Stimulated activated naive CD8-positive, alpha-beta T cell treated with anti-CD3 and anti-CD28 coated beads, Interleukin-15, Interleukin-2, amounts not matched to agents 100 ng/mL and 50 ng/mL, for 24 hours (primary cell): ENCODE data around the gene RNPEP.

Source experiments
- H3K27ac Mint-ChIP-seq: one replicate; pipeline ENCODE4 v1.8.0; 2021; ENCODE audit warnings: mild to moderate bottlenecking, mixed read lengths
- H3K27me3 Mint-ChIP-seq: one replicate; pipeline ENCODE4 v1.8.0; 2021; ENCODE audit warnings: mixed read lengths
- H3K36me3 Mint-ChIP-seq: one replicate; pipeline ENCODE4 v1.8.0; 2021; ENCODE audit warnings: low read depth, mixed read lengths
- H3K4me1 Mint-ChIP-seq: one replicate; pipeline ENCODE4 v1.8.0; 2021; ENCODE audit warnings: low read depth, mixed read lengths
- H3K4me3 Mint-ChIP-seq: one replicate; pipeline ENCODE4 v1.8.0; 2021; ENCODE audit warnings: mild to moderate bottlenecking, mixed read lengths
- H3K9me3 Mint-ChIP-seq: one replicate; pipeline ENCODE4 v1.8.0; 2021; ENCODE audit warnings: mixed read lengths

The RNPEP gene

DNA sequence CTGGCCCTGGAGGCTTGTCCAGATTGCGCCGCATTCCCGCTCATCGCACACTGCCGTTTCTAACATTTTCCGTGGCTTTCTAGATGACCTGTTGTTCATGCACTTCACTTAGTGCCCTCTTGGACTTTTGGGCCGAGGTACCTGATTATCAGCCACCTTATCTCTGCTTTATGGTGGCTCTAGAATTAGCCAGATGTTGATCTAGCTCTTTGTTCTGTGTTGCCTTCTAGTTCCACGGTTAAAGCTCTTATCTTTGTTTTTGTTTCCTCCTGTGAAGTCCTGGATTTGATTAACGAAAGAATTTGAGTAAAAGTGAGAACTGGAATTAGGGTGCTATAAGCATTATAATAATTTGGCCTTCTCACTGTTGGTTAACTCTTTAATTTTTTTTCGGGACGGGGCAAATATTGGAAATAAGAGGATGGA, 945 bp downstream of the RNPEP start:
- H3K27me3 Mint-ChIP-seq = no peaks in the 10 kb centered on the region
- peaks cover 21% of the 10 kb centered on the region for H3K4me1 Mint-ChIP-seq
- H3K4me3 Mint-ChIP-seq = peak overlapping the region; percentile 95
- H3K36me3 Mint-ChIP-seq = no peaks in the 10 kb centered on the region
- H3K9me3 Mint-ChIP-seq = no peaks in the 10 kb centered on the region
- H3K27ac Mint-ChIP-seq = peak overlapping the region; percentile 88

DNA sequence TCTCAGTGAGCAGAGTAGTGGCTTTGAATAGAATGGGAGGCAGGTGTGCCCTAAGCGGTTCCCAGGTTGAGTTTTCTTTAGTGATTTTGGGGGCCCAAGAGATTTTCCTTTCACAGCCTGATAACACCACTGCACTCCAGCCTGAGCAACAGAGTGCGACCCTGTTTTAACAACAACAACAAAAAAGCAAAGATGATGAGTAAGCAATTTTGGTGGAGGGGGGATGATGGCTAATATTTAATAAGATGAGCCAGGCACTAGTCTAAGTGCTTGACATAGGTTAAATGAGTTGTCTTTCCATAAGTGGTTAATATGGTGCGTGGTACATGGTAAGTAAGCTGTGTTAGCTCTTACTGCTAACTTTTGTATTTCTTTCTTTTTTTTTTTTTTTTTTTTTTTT, 2.0 kb downstream of the RNPEP start:
- Mint-ChIP-seq H3K27me3 (no peaks in the 10 kb centered on the region), H3K4me3 (peak overlapping the region; percentile 8), H3K36me3 (no peaks in the 10 kb centered on the region), H3K4me1 (peaks cover 21% of the 10 kb centered on the region), H3K27ac (no peak overlapping the region), H3K9me3 (no peaks in the 10 kb centered on the region)

DNA sequence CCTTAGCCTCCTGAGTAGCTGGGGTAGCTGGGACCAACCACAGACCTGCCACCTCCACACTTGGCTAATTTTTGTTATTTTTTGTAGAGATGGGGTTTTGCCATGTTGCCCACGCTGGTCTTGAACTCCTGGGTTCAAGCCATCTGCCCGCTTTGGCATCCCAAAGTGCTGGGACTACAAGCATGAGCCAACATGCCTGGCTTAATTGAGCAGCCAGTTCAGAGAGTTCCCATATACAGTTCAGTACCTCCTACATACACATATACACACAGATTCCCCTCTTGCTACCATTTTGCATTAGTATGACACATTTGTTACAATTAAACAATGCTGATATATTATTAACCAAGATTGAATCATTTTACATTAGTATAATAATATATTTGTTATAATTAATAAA, 2.9 kb downstream of the RNPEP start:
- H3K36me3 Mint-ChIP-seq = peaks cover 5% of the 10 kb centered on the region
- H3K4me3 Mint-ChIP-seq = no peak overlapping the region
- no peaks in the 10 kb centered on the region for H3K9me3 Mint-ChIP-seq
- H3K4me1 Mint-ChIP-seq = peaks cover 21% of the 10 kb centered on the region
- H3K27me3 Mint-ChIP-seq = no peaks in the 10 kb centered on the region
- H3K27ac Mint-ChIP-seq = no peak overlapping the region

DNA sequence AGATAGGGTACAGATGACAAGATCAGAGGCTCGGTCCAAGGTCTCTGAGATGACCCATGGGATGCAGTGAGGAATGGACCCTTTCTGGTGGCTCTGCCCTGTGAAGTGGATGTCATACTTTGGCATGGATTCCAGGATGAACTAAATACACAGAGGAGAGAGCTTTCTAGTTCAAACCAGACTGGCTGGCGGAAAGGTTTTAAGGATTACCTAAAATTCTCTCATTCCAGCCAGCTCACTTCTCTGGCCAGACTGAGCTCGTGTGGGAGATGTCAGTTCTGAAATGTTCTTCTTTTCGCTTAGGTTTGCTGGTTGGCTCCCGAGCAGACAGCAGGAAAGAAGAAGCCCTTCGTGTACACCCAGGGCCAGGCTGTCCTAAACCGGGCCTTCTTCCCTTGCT, 6.2 kb downstream of the RNPEP start:
- Mint-ChIP-seq H3K27ac (no peak overlapping the region), H3K36me3 (peaks cover 26% of the 10 kb centered on the region), H3K27me3 (no peaks in the 10 kb centered on the region), H3K4me1 (peaks cover 8% of the 10 kb centered on the region), H3K9me3 (no peaks in the 10 kb centered on the region), H3K4me3 (no peak overlapping the region)

DNA sequence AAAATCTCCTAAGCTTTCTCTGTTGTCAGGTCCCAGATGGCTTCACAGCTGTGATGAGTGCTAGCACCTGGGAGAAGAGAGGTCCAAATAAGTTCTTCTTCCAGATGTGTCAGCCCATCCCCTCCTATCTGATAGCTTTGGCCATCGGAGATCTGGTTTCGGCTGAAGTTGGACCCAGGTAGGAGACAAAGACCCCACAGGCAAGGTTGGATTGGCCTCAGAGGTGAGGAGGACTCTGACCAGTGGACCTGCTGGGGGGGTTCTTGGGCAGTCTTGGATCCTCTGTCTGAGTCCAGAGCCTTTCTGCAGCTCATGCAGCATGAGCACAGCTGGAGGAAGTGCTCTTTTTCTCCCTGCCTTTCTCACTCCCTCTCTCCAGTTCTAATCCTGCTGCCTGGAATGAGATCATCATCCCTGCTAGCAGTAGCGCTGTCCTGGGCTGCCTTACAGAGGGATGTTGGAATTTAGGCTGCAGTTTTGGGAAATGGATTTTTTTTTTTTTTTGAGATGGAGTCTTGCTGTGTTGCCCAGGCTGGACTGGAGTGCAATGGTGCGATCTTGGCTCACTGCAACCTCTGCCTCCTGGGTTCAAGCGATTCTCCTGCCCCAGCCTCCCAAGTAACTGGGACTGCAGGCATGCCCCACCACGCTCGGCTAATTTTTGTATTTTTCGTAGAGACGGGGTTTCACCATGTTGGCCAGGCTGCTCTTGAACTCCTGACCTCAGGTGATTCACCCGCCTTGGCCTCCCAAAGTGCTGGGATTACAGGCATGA, 7.1 kb downstream of the RNPEP start:
- Mint-ChIP-seq H3K27ac (no peak overlapping the region), H3K27me3 (no peaks in the 10 kb centered on the region), H3K4me1 (no peaks in the 10 kb centered on the region), H3K9me3 (no peaks in the 10 kb centered on the region), H3K4me3 (no peak overlapping the region), H3K36me3 (peaks cover 35% of the 10 kb centered on the region)

DNA sequence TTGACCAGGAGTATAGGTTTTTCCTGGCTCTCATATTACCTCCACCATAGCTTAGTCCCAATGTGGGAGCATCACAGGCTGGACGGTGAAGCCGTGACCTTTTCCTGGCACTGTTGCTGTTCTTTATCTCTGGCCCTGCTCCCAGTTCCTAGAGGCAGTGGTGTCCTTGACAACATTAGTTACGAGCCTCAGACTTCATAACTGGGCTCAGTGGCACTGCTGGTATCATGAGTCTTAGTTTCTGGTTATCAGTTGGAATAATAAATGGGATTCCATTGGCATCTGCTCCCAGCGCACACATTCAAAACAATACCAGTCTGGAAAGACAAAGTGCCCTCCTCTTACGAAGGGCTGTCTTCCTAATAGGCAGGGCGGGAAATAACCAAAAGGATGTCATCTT, 8.0 kb downstream of the RNPEP start:
- H3K4me1 Mint-ChIP-seq = no peaks in the 10 kb centered on the region
- no peaks in the 10 kb centered on the region for H3K9me3 Mint-ChIP-seq
- H3K27me3 Mint-ChIP-seq = no peaks in the 10 kb centered on the region
- peaks cover 35% of the 10 kb centered on the region for H3K36me3 Mint-ChIP-seq
- H3K4me3 Mint-ChIP-seq = no peak overlapping the region
- no peak overlapping the region for H3K27ac Mint-ChIP-seq

DNA sequence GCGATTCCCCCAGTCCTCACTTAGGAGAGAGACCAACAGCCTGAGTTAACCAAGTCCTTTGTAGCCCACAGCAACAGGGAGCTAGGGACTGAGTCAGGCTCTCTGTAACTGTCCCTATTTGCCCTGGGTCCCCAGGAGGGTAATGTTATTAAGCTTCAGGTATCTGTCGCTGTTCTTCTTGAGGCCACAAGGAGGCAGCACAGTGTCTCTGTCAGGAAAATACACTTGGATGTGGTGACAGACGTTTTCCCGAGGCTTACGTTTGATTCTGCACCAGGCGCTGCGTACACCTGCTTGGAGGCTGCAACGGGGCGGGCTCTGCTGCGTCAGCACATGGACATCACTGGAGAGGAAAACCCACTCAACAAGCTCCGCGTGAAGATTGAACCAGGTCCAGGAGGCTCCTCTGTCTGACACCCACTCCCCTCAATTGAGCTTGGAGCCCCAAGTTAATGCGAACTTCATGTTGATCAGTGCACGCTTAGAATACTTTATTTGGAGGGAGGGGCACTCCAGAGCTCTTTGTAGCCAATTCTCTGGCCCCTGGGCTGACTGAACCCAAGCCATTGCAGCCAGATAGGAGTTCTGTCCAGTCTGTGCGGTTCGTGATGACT, 17.3 kb downstream of the RNPEP start:
- no peaks in the 10 kb centered on the region for H3K9me3 Mint-ChIP-seq
- H3K27ac Mint-ChIP-seq = no peak overlapping the region
- H3K36me3 Mint-ChIP-seq = peaks cover 56% of the 10 kb centered on the region
- no peaks in the 10 kb centered on the region for H3K27me3 Mint-ChIP-seq
- no peaks in the 10 kb centered on the region for H3K4me1 Mint-ChIP-seq
- H3K4me3 Mint-ChIP-seq = no peak overlapping the region

DNA sequence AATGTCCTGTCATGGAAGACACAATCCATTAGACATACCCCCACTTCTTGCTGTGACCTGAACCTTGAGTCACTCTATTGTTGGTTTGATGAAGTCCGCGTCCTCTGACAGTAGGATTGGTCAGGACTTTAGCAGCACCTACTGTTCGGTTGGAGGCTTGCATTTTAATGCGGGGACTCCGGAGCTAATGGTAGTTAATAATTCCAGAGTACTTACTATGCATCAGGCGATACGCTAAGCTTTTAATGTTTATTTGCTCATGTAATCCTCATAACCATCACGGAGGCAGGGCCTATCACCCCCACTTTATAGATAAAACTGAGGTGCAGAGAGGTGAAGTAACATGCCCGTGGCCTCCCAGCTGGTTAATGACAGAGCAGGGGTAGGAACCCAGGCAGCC, 20.1 kb downstream of the RNPEP start:
- Mint-ChIP-seq H3K9me3 (no peaks in the 10 kb centered on the region), H3K4me1 (no peaks in the 10 kb centered on the region), H3K27me3 (no peaks in the 10 kb centered on the region), H3K27ac (no peak overlapping the region), H3K4me3 (no peak overlapping the region), H3K36me3 (peaks cover 52% of the 10 kb centered on the region)

DNA sequence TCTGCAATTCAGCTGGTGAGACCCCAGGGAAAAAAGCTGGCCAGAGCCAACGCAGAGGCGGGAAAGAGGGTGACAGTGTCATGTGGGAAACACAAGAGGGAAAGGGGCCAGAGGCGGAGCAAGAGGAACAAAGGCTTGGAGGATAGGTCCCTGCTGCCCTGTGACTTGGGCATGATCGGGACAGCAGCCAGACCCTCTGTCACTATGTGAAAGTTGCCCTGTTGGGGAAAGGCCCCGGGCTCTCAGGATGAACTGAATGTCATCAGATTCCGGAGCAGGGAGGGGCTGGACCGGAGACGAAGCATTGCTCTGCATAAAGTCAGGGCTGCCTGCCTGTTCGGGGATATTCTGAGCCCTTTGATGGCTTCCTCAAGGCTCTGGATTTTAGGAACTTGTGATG, 22.3 kb downstream of the RNPEP start:
- Mint-ChIP-seq H3K27ac (no peak overlapping the region), H3K36me3 (peaks cover 49% of the 10 kb centered on the region), H3K4me3 (no peak overlapping the region), H3K9me3 (no peaks in the 10 kb centered on the region), H3K4me1 (no peaks in the 10 kb centered on the region), H3K27me3 (no peaks in the 10 kb centered on the region)

DNA sequence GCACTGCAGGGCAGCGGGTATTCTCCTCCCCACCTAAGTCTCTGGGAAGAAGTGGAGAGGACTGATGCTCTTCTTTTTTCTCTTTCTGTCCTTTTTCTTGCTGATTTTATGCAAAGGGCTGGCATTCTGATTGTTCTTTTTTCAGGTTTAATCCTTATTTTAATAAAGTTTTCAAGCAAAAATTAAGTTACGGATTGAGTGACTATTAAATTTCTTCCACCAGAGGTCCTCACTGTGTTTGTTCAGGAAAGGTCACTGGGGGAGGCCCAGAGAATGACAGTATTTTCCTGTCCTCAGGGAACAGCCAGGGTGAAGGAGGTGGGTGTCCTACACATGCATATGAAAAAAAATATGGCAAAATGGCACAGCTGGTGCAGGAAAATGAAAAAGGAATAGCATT, 23.5 kb downstream of the RNPEP start:
- Mint-ChIP-seq H3K4me1 (no peaks in the 10 kb centered on the region), H3K9me3 (no peaks in the 10 kb centered on the region), H3K4me3 (no peak overlapping the region), H3K36me3 (peaks cover 38% of the 10 kb centered on the region), H3K27me3 (no peaks in the 10 kb centered on the region), H3K27ac (no peak overlapping the region)

DNA sequence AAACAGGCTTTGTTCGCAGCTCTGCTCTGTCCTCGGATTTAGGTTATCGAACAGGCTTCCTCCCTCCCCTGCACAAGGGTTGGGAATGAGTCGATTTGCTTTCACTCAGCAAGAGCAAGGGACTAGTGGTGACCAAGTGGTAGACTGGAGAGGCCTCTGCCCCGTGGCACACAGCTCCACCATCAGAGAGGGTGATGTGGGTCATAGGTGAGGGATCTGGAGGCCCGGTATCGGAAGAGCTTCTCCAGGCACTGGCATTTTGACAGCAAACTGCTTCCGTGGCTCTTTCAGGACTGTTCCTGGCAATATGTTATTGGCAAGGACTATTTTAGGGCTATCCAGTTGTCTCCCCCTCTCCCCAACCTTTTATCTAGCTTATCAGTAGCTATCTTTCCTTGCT, 24.9 kb downstream of the RNPEP start:
- H3K27me3 Mint-ChIP-seq = no peaks in the 10 kb centered on the region
- no peaks in the 10 kb centered on the region for H3K4me1 Mint-ChIP-seq
- H3K4me3 Mint-ChIP-seq = no peak overlapping the region
- no peaks in the 10 kb centered on the region for H3K9me3 Mint-ChIP-seq
- H3K27ac Mint-ChIP-seq = no peak overlapping the region
- H3K36me3 Mint-ChIP-seq = peaks cover 30% of the 10 kb centered on the region

DNA sequence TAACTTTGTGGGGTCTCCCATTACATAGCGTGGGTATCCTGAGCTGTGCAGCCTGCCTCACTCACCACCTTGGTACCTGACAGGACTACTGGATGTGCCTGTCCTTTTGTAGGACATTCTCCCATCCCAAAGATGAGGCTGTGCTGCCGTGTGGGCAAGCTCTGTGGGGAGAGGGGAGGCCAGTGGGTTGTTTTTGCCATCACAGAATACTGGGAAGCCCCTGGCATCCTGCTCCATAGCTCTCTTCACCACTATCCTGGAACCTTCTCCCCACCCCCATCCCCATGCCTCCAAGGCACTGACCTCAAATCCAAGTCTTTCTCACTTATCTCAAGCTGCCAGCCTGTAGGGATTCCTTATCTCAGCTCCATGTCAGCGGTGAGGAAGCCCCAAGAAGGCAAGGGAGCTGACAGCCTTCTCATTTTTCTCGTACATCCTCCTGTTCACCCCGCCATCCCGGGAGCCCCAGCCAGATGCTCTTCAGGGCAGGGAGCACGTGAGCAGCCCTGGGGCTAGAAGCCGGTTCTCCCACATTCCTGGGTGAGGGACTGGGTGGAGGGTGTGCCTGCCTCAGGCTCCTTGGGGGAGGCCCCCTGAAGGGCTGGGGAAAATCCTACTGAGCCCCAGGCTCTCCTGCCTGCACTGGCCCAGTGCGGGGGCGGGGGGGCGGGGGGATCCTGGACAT, 25.5 kb downstream of the RNPEP start:
- no peak overlapping the region for H3K27ac Mint-ChIP-seq
- H3K27me3 Mint-ChIP-seq = no peaks in the 10 kb centered on the region
- H3K36me3 Mint-ChIP-seq = peaks cover 24% of the 10 kb centered on the region
- no peak overlapping the region for H3K4me3 Mint-ChIP-seq
- H3K4me1 Mint-ChIP-seq = no peaks in the 10 kb centered on the region
- no peaks in the 10 kb centered on the region for H3K9me3 Mint-ChIP-seq

DNA sequence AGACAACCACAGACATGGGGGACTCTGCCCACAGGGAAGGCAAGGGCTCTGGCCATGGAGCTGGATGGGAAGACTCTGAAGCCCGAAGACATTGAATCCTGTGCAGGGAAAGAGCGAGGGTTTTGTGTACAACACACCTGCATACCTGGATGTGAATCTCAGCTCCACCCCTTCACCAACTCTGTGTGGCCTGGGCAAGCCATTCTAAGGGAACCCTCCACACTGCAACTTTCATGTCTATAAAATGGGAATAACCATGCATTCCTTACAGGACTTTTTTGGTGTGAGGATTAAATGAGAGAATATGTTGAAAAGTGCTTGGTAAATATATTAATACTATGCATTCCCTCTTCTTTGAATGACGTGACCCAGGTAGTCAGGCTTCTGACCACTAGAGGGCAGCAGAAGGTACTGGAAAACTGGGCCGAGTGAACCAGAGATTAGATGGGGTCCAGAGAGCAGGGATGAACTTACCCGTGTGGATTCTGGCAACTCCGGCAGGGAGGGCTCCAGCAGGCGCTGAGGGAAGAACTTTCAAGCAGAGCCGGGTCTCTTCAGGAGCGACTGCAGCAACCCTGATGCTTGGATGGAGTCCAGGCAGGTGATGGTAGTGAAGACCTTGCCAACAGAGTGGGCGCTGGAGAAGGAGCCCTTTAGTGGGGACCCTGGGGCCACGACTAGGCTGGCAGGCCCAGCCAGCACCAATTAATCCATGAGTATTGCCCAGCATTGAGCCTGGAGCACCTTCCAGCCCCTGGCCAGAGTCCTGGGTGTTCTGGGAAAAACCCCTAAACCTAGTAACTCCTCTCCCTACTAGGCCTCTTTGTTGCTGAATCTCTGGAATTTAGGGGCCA, 27.1 kb downstream of the RNPEP start:
- Mint-ChIP-seq H3K4me3 (no peak overlapping the region), H3K36me3 (peaks cover 10% of the 10 kb centered on the region), H3K27me3 (no peaks in the 10 kb centered on the region), H3K4me1 (no peaks in the 10 kb centered on the region), H3K27ac (no peak overlapping the region), H3K9me3 (no peaks in the 10 kb centered on the region)

DNA sequence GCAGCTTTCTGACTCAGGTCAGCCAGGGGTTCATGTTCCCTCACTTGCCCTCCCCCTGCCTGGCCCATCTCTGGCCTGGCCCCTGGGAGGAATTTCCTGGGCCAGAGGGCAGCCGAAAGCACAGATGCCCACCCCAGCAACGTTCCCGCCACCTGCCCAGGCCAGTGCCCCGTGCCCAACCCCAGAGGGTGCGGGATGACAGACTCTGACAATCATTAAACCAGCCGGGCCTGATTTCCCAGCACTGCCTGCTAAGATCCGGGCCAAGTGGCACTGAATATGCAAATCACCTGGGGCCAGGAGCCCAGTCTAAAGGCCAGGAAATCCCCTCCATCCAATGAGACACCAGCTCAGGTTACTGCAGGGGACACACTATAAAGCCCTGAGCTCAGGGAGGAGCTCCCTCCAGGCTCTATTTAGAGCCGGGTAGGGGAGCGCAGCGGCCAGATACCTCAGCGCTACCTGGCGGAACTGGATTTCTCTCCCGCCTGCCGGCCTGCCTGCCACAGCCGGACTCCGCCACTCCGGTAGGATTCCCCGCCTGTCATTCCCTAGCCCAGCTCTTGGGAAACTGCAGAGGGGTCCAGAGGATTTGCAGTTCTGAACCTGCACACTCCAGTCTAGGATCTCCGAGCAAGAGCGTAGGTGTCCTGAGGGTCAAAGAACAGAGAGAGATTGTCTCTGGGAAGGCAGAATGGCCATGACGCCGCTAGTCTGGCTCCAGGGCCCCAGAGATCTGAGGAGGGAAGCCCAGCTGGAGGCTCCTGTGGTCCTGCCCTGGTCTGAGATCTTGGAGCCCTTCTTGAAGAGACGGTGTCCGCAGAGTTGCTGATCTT, 27.9 kb downstream of the RNPEP start, which contains the start of gene ELF3:
ELF3 (plus strand) TSS at position 408 of the 836 bp plus-strand sequence. CDS start 550 bp downstream, outside the sequence.
- H3K4me3 Mint-ChIP-seq = no peak within 1 kb of the TSS
- H3K27ac Mint-ChIP-seq = no peak within 1 kb of the TSS
- peaks cover 7% of the 10 kb centered on the region for H3K36me3 Mint-ChIP-seq
- H3K27me3 Mint-ChIP-seq = no peaks in the 10 kb centered on the region
- no peaks in the 10 kb centered on the region for H3K9me3 Mint-ChIP-seq
- no peaks in the 10 kb centered on the region for H3K4me1 Mint-ChIP-seq
